H7 (cell line): Measurements from ENCODE around the gene ZFR2. TPM values are rescaled to one million over a fixed set of nuclear protein-coding genes. Genes with fewer than 3 reads are reported as not detected.
"Not testable (repeated sequence)": the region's sequence is repeated elsewhere in the genome, so short reads cannot be mapped to it uniquely, and the experiment has no call there.

Experiments
- DNase-seq: peaks from one replicate; pipeline ENCODE4 v3.0.0; 2012
- H3K27me3 ChIP-seq: 2 replicates; pipeline ENCODE4 v1.6.0; 2011; ENCODE audit warnings: mild to moderate bottlenecking, low read length; ENCODE audit not compliant: control insufficient read depth, insufficient read depth
- H3K36me3 ChIP-seq: replicated peaks from 2 replicates; pipeline ENCODE4 v1.5.1; 2011; ENCODE audit warnings: low read length; ENCODE audit not compliant: control insufficient read depth, insufficient read depth
- H3K4me3 ChIP-seq: 2 replicates; pipeline ENCODE4 v1.5.1; 2011; ENCODE audit warnings: low read depth, mild to moderate bottlenecking, control low read depth, low read length, moderate library complexity; ENCODE audit not compliant: insufficient read depth
- total RNA-seq: library from RNA; depleted of rRNA; stranded (reverse); fragments of >200 nt; shearing (Covaris generic); gene quantifications from 2 replicates; pipeline ENCODE4 v1.2.3, GENCODE V29; 2014; rRNA removed

The ZFR2 gene
- total RNA-seq, 1 experiment from 2014 or later, result 36.1 TPM

DNA sequence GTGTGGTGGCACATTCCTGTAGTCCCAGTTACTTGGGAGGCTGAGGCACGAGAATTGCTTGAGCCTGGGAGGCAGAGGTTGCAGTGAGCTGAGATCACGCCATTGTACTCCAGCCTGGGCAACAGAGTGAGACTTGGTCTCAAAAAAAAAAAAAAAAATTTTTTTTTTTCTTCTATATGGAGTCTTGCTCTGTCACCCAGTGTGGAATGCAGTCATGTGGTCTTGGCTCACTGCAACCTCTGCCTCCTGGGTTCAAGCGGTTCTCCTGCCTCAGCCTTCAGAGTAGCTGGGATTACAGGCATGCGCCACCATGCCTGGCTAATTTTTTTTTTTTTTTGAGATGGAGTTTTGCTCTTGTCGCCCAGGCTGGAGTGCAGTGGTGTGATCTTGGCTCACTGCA, 103.1 kb downstream of the ZFR2 start:
- not testable (repeated sequence) for H3K4me3 ChIP-seq, H3K36me3 ChIP-seq, H3K27me3 ChIP-seq, DNase-seq

- DNase-seq, result no peak
- Histone ChIP-seq H3K36me3 (no peaks in the 10 kb centered on the region; the same call in 1 of the 2 replicates), H3K4me3 (no peak overlapping the region), H3K27me3 (no peaks in the 10 kb centered on the region)
Measured at GRCh38 chr19:3765121-3765520, 103.7 kb downstream of the ZFR2 start.

GRCh38 chr19:3762501-3763459, 106.1 kb downstream of the ZFR2 start, which contains the start of gene MRPL54:
Gene MRPL54 (plus strand): TSS chr19:3762682. CDS start chr19:3762701, 19 bp downstream.
- Histone ChIP-seq H3K4me3 (peak within 1 kb of the TSS; percentile 86), H3K27me3 (no peaks in the 10 kb centered on the region), H3K36me3 (no peaks in the 10 kb centered on the region; the same call in 1 of the 2 replicates)
- peak; percentile 100 for DNase-seq

DNA sequence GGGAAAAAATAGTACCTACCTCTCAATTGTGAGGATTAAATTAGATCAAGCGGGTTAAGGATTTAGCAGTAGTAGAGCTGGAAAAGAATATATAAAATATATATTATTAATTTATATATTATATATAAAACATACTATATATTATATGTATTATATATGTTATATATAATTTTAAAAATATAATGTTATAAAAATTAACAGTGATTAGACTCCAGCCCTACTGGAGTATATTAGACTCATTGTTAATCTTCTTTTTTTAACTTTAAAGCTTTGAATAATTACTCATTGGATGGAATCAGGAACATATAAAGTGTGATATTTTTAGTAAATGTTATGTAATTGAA, 106.7 kb downstream of the ZFR2 start:
- Histone ChIP-seq H3K36me3 (no peaks in the 10 kb centered on the region; the same call in 1 of the 2 replicates), H3K27me3 (no peaks in the 10 kb centered on the region), H3K4me3 (peak overlapping the region; percentile 60)
- DNase-seq, result no peak

- DNase-seq, result peak; percentile 99
- H3K4me3 ChIP-seq, result peak within 1 kb of the TSS; percentile 86
- no peaks in the 10 kb centered on the region; the same call in 1 of the 2 replicates for H3K36me3 ChIP-seq
- no peaks in the 10 kb centered on the region for H3K27me3 ChIP-seq
Measured at GRCh38 chr19:3761382-3762129, 107.3 kb downstream of the ZFR2 start, which contains the start of gene APBA3. Gene APBA3 (minus strand): TSS chr19:3761692. CDS start chr19:3760264, 1,428 bp downstream.

DNA sequence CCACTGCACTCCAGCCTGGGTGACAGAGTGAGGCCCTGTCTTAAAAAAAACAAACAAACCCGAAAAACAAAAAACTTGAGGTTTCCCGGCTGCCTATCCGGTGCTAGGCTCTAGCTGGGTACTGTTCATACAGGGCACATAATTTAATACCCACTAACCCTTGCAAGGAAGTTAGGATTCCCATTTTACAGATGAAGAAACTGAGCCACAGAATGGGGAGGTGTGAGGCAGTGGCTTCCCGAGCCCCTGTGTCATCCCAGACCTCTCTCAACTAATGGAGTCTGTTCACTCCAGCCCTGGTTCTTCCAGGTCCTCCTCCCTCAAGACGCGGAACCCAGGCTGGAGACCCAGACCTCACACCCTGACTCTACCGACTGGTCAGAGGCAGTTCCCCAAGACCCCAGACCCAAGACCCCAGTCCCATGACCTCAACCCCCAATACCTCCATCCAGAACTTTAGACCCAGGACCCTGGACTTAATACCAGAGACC, 107.9 kb downstream of the ZFR2 start:
- no peaks in the 10 kb centered on the region; the same call in 1 of the 2 replicates for H3K36me3 ChIP-seq
- no peaks in the 10 kb centered on the region for H3K27me3 ChIP-seq
- peak; percentile 75 for DNase-seq
- H3K4me3 ChIP-seq, result peak overlapping the region; percentile 86

- Histone ChIP-seq H3K27me3 (no peaks in the 10 kb centered on the region), H3K4me3 (no peak overlapping the region), H3K36me3 (no peaks in the 10 kb centered on the region)
- no peak for DNase-seq
Measured at GRCh38 chr19:3759482-3760254, 109.2 kb downstream of the ZFR2 start.

GRCh38 chr19:3758297-3758696, 110.5 kb downstream of the ZFR2 start:
- not testable (repeated sequence) for H3K27me3 ChIP-seq, H3K36me3 ChIP-seq, DNase-seq, H3K4me3 ChIP-seq

DNA sequence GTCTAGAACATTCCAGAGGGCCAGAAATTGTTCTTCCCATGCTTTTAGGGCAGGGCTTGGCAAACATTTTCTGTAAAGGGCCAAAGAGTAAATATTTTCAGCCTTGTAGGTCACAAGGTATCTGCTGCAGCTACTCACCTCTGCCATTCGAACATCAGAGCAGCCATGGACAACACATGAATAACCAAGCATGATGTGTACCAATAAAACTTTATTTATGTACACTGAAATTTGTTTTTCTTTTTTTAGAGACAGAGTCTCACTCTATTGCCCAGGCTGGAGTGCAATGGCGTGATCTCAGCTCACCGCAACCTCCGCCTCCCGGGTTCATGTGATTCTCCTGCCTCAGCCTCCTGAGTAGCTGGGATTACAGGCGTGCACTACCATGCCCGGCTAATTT, 111.1 kb downstream of the ZFR2 start:
- H3K27me3 ChIP-seq, result not testable (repeated sequence)

More for the DNA sequence above, 111.1 kb downstream of the ZFR2 start:
- H3K4me3 ChIP-seq, H3K36me3 ChIP-seq, DNase-seq: not testable (repeated sequence)

Other genes starting within 250 kb of the ZFR2 start
- gene CACTIN, start 242.2 kb downstream of the ZFR2 start, total RNA-seq, result 44.0 and 46.4 TPM in 2 replicates
- 13.7 and 15.6 TPM in 2 replicates for gene PIP5K1C, start 168.6 kb downstream of the ZFR2 start, total RNA-seq
- gene TJP3, start 160.7 kb downstream of the ZFR2 start, total RNA-seq, result 10.7 and 18.8 TPM in 2 replicates
- gene APBA3, start 107.3 kb downstream of the ZFR2 start, total RNA-seq, result 36.8 and 37.3 TPM in 2 replicates
- gene MRPL54, start 106.4 kb downstream of the ZFR2 start, total RNA-seq, result 56.3 and 62.1 TPM in 2 replicates
- gene RAX2, start 96.8 kb downstream of the ZFR2 start, total RNA-seq, result not detected in 2 replicates
- 19.1 and 22.8 TPM in 2 replicates for gene MATK, start 82.7 kb downstream of the ZFR2 start, total RNA-seq
- 10.2 and 17.9 TPM in 2 replicates for gene ATCAY, start 11.6 kb upstream of the ZFR2 start, total RNA-seq
- gene NMRK2, start 64.0 kb upstream of the ZFR2 start, total RNA-seq, result 59.4 and 60.1 TPM in 2 replicates
- gene DAPK3, start 102.1 kb upstream of the ZFR2 start, total RNA-seq, result 124 and 131 TPM in 2 replicates
- gene EEF2, start 116.4 kb upstream of the ZFR2 start, total RNA-seq, result 2,968 and 3,290 TPM in 2 replicates
- gene PIAS4, start 138.7 kb upstream of the ZFR2 start, total RNA-seq, result 47.9 and 54.4 TPM in 2 replicates
- 18.3 and 20.8 TPM in 2 replicates for gene ZBTB7A, start 197.9 kb upstream of the ZFR2 start, total RNA-seq